ENCODE data around the gene AK9.
A peak's percentile ranks its signal among the peaks of the same experiment; 100 is the strongest.

Gene AK9

GRCh38 chr6:109446541-109446940 lies 244.5 kb downstream of the AK9 start:
- no peak for DNase-seq
- Histone ChIP-seq H3K4me1 (peaks cover 0 to 19% (median 6%) of the 10 kb centered on the region in 4 donors), H3K9me3 (no peaks in the 10 kb centered on the region), H3K27ac (no peak overlapping the region), H3K4me3 (no peak overlapping the region), H3K36me3 (peaks cover 25 to 85% (median 63%) of the 10 kb centered on the region in 3 donors), H3K27me3 (no peaks in the 10 kb centered on the region)
- no peak for TF ChIP-seq CTCF (IDR thresholded peaks at IDR 0.05)
- intact Hi-C loops (cut with DNase I; ENCODE audit: low total_unique reads): no loop called here

GRCh38 chr6:109446072-109446471 lies 244.9 kb downstream of the AK9 start:
- Histone ChIP-seq H3K27ac (no peak overlapping the region), H3K9me3 (no peaks in the 10 kb centered on the region), H3K36me3 (peaks cover 25 to 82% (median 59%) of the 10 kb centered on the region in 3 donors), H3K4me3 (no peak overlapping the region), H3K27me3 (no peaks in the 10 kb centered on the region), H3K4me1 (peaks cover 0 to 22% (median 9%) of the 10 kb centered on the region in 4 donors)
- DNase-seq: no peak
- intact Hi-C loops (cut with DNase I; ENCODE audit: low total_unique reads): no loop called here
- TF ChIP-seq CTCF (IDR thresholded peaks at IDR 0.05): no peak

GRCh38 chr6:109445382-109445781 lies 245.6 kb downstream of the AK9 start:
- intact Hi-C loops (cut with DNase I; ENCODE audit: low total_unique reads): no loop called here
- no peak for DNase-seq
- Histone ChIP-seq H3K36me3 (peaks cover 25 to 79% (median 58%) of the 10 kb centered on the region in 3 donors), H3K9me3 (no peaks in the 10 kb centered on the region), H3K27ac (no peak overlapping the region), H3K27me3 (no peaks in the 10 kb centered on the region), H3K4me1 (peaks cover 0 to 22% (median 9%) of the 10 kb centered on the region in 4 donors), H3K4me3 (no peak overlapping the region)
- TF ChIP-seq CTCF (IDR thresholded peaks at IDR 0.05): no peak

GRCh38 chr6:109443425-109443950 lies 247.5 kb downstream of the AK9 start:
- intact Hi-C loops (cut with DNase I; ENCODE audit: low total_unique reads): loop anchor here (5.0 kb wide), 1 partner anchor 256 kb away; no protein-coding TSS in a partner anchor

More at GRCh38 chr6:109443425-109443950, 247.5 kb downstream of the AK9 start:
- no peak overlapping the region for H3K4me3 ChIP-seq
- H3K4me1 ChIP-seq: peaks cover 0 to 22% (median 13%) of the 10 kb centered on the region in 4 donors
- H3K27ac ChIP-seq: no peak overlapping the region
- no peaks in the 10 kb centered on the region for H3K27me3 ChIP-seq
- TF ChIP-seq CTCF (IDR thresholded peaks at IDR 0.05): no peak
- H3K9me3 ChIP-seq: no peaks in the 10 kb centered on the region
- DNase-seq: peak in 1 of 2 donors; percentile 64
- H3K36me3 ChIP-seq: peaks cover 25 to 60% (median 42%) of the 10 kb centered on the region in 3 donors
